GM19240 (cell line): ENCODE results near the gene FAM24B.
"Not testable (repeated sequence)": the region's sequence is repeated elsewhere in the genome, so short reads cannot be mapped to it uniquely, and the experiment has no call there.

Experiments used
- DNase-seq: peaks from one replicate; pipeline ENCODE4 v3.0.0; 2011; ENCODE audit warnings: low spot score; ENCODE audit not compliant: insufficient read length

Gene FAM24B

GRCh38 chr10:122859527-122859926, 19.9 kb downstream of the FAM24B start:
- DNase-seq = no peak

GRCh38 chr10:122858042-122858441, 21.3 kb downstream of the FAM24B start:
- not testable (repeated sequence) for DNase-seq

DNA sequence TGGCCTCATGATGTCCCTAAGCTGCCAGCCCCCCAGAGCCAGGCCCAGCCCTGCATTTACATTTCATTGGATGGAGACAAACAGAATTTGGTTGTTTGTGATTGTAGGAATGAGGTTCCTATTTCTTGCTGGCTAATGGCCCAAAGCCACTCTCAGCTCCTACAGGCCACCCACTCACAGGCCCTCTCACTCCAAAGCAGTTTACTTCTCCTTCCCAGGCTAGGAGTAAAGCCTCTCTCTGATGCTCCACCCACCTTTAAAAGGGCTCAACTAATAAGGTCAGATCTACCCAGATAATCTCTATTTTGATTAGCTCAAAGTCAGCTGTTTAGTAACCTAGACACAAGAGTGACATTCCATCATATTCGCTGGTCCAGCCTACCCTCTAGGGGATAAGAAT, 22.5 kb downstream of the FAM24B start:
- no peak for DNase-seq

DNA sequence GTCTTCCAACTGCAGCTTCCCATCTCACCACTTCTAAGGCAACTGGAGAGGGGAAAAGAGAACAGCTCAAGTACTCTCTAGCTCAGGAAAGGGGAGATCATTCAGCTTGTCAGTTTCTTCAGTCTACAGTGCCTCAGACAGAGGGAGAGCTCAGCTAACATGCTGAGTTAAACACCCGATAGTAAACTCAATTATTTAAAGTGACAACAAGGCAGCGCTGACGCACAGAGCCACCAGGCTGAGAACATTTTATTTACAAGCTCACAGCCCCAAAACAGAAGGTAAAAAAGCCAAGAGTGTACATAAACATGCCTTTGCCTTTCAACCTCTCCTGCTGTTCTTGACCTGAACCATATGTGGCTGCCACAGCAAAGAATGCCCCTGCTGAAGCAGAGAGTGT, 23.6 kb downstream of the FAM24B start:
- no peak for DNase-seq

- DNase-seq = no peak
Observed at GRCh38 chr10:122854648-122855047, 24.7 kb downstream of the FAM24B start.

GRCh38 chr10:122853665-122854313, 25.6 kb downstream of the FAM24B start:
- DNase-seq = no peak

GRCh38 chr10:122852261-122852660, 27.1 kb downstream of the FAM24B start:
- no peak for DNase-seq

DNA sequence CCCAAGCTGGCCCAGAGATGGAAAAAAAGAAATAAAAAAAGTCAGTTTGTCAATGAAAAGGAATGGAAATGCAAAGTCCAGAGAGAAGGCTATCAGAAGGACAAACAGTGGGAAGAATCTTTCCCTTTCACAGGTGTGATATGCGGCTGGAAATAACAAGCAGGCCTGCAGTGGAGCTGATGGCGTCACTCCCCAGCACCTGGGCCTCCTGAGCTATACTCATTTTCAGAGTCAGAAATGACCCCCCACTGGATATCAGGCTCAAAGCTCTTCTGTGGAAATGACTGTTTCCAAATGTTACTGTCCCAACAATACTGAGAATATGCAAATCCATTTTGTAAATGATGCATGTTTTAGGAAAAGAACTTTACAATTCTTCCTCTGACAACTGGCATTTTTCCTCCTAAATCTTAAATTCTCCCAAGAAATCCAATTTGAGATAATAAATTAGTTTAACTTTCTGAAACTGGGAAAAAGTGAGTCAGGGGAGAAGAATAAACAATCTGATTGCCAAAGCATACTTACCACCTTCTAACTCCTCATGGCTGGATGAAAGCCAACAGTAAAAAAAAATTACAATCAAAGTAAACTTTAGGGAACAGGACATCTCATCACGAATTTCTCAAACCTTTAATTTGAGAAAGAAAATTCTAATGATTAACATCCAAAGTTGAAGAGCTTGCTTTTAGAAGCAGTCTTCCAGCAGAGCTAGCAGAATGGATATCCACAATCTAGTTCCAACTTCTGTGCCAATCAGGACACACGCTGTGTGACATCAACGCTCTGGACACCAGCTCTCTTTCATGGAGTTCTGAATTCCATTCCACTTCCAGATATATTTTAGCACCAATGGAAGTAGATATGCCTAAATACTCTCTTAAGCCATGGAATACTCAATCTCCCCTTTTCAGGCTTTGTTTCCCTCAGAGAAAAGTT, 28.4 kb downstream of the FAM24B start:
- no peak for DNase-seq

- no peak for DNase-seq
Observed at GRCh38 chr10:122849900-122850605, 29.3 kb downstream of the FAM24B start.

- no peak for DNase-seq
Observed at GRCh38 chr10:122849090-122849489, 30.3 kb downstream of the FAM24B start.

- no peak for DNase-seq
Observed at GRCh38 chr10:122847782-122848604, 31.4 kb downstream of the FAM24B start.

GRCh38 chr10:122845783-122846332, 33.5 kb downstream of the FAM24B start, which contains the start of gene CUZD1:
Gene CUZD1 (minus strand): TSS chr10:122845857. CDS start chr10:122845843, 14 bp downstream.
- DNase-seq = no peak

DNA sequence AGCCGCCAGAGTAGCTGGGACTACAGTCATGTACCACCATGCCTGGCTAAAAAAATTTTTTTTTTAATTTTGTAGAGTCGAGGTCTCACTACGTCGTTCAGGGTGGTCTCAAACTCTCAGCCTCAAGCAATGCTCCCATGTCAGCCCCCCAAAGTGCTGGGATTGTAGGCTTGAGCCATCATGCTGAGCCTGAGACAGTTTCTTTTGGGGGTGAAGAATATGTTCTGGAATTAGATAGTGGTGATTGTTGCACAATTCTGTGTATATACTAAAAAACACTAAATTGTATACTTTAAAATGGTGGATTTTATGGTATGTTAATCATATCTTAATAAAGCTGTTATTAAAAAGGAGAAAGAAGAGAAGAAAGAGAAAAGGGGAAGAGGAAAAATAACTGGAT, 35.2 kb downstream of the FAM24B start:
- DNase-seq = no peak

DNA sequence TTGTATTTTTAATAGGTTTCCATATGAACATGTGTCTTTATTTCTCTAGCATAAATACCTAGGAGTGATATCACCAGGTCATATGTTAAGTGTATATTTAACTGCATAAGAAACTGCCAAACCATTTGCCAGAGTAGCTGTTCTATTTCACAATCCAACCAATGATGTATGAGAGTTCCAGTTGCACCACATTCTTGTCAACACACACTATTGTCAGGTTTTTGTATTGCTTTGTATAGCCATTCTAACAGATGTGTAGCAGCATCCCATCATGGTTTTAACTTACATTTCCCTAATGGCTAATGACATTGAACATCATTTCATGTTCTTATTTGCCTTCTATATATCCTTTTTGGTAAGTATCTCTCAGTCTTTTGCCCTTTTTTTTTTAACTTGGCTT, 37.8 kb downstream of the FAM24B start:
- DNase-seq = no peak

DNA sequence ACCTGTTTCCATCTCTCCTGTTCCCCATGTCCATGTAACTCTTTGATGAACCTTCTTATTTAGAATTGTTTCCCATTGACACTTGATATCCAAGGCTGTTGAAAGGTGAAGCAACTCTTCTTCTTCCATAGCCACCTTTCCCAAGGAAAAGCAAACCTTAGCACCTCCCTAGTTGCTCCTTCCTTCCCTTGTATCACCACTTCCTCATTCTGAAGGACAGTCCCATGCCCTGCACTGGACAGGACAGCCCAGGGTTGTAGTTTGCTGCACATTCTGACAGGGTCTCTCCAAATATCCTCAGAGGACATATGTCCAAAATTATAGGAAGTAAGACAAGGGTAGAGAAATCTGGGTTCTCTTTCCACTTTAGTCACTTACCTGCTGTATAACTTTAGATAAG, 39.9 kb downstream of the FAM24B start:
- DNase-seq = no peak

DNA sequence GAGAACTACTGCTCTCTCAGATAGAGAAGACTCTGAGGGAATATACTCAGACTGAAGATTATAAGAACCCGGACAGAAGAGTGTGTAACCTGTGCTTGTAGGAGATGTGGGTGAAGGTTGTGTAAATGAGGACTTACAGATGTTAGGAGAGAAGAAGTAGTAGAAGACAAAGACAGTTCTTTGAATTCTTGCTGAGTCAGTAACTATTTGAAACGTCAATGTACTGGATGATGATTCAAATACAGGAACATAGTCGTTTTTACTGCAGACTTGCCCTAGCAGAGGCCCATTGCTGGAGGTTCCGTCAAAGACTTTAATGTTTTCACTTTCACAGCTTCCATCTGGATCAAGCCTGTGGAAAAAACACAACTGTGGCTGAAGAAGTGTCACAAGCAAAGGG, 40.5 kb downstream of the FAM24B start:
- DNase-seq = no peak

DNA sequence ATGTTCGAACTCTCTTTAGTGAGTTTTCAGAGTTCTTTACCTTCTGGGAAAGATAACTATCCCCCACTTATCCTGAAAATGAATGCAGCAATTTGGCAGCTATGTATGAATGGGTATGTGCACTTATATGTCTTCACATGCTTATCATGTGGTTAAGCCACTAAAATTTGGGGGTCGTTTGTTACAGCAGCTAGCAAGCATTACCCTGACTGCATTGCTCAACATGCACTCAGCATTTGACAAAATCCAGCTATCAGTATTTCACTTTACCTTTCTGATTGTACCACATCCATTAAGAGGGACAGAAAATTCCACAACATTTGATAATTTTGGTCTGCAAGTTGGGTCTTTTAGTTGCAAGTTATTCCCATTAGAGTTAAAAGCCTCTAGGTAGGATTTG, 43.5 kb downstream of the FAM24B start:
- DNase-seq = no peak

- no peak for DNase-seq
Observed at GRCh38 chr10:122830965-122831353, 48.4 kb downstream of the FAM24B start.

DNA sequence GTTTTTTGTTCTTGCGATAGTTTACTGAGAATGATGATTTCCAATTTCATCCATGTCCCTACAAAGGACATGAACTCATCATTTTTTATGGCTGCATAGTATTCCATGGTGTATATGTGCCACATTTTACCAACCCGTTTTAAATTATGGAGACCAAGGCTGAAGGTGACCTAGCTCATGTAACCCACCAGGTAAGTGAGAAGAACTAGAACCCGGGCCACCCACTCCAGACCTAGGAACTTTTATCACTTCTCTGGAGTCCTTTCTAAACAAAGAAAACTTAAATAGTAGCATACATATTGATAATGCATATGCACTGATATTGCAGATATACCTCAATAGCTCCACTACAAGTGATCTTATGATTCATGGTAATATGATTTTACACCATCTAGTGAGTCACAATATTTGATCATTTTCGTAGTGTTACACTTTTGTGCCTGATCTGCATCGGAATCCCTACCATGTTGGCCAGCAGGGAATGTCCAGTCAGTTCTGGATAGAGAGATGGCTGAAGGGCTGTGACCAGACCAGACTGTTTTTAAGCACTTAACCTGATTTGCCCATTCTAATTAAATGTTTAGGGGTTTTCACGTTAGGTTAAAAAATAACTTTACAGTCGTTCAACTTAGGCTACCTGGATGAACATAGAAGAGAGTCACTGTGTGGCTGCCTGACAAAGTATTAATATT, 49.0 kb downstream of the FAM24B start:
- no peak for DNase-seq

DNA sequence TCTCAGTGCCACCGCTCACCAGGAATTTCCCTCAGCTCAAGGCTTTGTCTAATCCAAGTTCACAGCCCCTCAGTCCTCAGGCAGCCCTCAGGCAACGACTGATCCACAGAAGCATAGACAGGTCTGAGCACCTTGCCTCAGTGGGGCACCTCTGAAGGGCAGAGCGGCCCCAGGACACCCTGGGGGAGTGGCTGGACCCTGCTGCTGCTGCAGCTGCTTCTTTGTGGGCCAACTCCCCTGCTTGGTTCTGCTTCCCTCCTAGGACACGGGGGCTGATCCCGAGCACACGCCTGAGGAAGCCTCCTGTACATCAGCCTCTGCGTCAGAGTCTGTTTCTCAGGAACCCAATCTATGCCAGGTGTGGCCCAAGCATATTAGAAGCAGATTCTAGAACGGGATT, 49.9 kb downstream of the FAM24B start:
- no peak for DNase-seq
